ENCODE results near the gene PREX1. TPM values are rescaled to one million over a fixed set of nuclear protein-coding genes. Genes with fewer than 3 reads are reported as not detected.
"Not testable (repeated sequence)": the region's sequence is repeated elsewhere in the genome, so short reads cannot be mapped to it uniquely, and the experiment has no call there.

Gene PREX1
- total RNA-seq, 1 experiment from 2014 or later, result 0.10 TPM

GRCh38 chr20:48599748-48600469 is 227.9 kb downstream of the PREX1 start:
- no peak for DNase-seq (ENCODE audit: extremely low read depth, low read depth)

GRCh38 chr20:48599106-48599747 is 228.6 kb downstream of the PREX1 start:
- no peak for DNase-seq (ENCODE audit: extremely low read depth, low read depth)

DNA sequence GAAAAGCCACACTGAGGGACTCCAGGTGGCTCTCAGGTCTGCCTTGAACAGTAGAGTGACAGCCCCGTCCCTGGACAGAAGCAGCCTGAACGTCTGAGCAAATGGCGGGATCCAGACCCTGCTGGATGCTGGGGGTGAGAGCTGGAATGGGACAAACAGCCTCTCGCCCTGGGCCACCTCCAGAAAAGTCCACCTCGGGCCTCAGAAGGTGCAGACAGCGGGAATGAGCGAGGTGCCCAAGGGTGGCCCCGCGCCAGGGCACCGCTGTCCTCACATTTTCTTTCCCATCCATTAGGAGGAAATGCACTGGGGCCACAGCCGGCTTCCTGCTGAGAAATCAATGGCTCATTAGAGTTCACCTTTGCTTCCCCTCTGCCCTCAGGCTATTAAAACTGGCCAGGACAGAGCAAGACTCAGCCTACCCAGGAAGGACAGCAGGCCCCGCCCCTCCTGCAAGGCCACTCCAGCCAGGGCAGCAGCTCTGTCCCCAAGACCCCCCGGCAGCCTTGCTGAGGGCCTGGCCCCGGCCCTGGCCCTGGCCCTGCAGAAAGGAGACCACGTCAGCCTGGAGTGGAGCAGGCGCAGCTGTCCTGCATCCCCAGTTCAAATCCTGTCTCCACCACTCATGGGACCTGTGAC is 229.4 kb downstream of the PREX1 start:
- DNase-seq (ENCODE audit: extremely low read depth, low read depth), result not testable (repeated sequence)

DNA sequence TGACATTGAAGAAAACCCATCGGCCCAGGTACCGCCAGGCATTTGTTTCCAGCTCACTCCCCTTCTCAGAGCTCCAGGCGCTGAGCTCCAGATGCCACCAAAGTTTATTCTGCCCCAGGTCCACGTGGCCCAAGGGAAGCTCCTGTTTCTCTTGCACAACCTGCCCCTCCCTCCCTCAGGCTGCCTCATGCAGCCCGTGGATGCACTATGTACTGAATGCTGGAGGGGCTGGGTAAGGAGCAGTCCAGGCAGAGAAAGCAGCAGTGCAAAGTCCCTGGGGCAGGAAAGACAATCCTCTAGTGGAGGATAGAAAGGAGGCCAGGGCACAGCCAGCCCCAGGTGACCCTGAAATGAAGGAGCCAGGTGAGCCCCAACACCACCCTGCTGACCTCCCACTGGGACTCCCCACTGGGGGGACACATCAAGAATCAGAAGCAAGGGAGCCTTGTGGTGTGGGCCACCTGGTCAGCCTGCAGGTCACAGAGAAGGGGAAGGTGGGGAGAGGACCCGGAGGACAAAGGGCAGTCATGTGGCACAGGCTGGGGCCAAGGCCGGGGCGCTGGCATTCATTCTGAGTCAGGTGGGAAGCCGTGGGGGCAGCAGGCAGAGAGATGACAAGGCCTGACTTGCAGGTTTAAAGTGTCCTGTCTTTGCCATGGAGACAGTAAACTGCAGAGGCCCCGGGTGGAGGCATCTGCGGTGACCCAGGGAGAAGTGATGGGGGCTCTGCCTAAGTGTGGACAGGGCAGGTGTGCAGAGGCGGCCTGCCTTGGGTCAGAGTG is 230.1 kb downstream of the PREX1 start:
- no peak for DNase-seq (ENCODE audit: extremely low read depth, low read depth)

DNA sequence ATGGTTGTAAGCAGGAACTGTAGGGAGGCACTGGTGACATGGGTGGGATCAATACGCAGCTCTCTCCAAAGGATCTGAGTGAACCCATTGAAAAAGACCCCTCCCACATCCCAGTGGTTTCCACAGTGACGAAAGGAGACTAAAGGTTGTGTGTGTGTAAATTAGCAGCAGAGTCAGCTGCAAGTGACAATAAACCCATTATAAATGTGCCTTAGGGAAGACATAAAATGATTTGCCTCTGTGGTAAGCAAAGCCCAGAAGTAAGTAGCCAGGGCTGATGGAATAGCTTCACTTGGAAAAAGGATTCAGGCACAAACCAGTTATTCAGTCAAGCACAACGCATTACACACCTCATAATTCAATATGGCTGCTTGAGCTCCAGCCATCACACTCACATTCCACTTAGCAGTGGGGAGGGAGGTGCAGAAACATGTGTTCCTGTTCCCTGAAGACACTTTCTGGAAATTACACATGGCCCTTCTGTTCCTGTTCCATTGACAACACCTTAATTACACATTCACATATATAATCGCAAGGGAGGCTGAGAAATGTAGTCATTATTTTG is 231.4 kb downstream of the PREX1 start:
- DNase-seq (ENCODE audit: extremely low read depth, low read depth), result no peak

DNA sequence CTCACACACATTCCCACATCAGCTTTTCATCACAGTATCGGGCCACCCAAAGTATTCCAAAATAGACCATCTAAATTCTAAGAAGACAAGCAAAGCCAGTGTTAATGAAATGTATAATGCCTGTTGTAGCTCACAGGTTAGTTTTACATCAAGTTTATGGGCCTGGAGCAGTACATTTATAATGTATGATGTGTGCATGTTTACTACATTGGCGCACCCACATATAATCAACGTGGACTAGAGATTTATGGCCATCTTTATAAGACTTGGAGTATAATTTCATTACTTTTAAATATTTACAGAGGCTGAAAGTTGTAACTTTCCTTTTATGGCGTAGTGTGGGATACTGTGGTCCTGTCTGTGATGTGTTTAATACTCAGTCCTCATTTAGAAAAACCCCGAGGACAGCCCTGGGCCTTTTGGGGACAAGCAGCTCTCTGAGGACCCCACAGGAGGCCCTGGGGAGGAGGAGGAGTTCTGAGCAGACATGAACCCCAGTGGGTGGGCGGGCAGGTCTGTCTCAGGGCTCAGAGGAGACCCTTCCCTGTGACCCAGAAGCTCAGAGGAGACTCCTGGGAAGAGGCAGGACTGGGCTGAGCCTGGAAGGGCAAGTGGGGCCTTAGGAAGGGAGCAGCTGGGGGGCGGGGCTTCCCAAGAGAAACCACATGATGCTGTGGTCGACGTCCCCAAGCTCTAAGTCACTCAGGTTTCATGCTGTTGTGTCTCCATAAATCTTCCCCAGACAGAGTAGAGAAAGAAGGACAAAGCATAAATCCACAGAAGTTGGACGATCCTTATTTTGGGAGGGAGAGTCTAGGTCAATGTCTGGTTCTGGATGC is 232.1 kb downstream of the PREX1 start:
- DNase-seq (ENCODE audit: extremely low read depth, low read depth), result no peak

DNA sequence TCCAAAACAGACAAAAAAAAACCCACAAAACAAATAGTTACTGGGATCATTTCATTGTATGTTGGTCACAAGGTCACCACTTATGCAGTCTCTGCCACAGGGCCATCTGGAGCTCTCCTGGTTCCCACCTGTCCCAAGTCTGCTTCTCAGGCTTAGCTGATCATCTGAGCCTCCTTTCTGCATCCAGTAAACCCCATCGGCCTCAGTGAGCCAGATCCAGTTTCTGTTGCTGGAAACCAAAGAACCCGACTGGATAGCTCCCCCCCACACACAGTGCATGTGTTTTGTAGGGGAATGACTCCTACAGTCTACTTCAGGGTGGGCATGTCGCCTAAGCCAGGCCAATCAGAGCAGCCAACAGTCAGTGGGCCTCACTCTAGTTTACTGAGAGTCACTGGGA is 233.3 kb downstream of the PREX1 start:
- no peak for DNase-seq (ENCODE audit: extremely low read depth, low read depth)

GRCh38 chr20:48592107-48592940 is 235.5 kb downstream of the PREX1 start:
- no peak for DNase-seq (ENCODE audit: extremely low read depth, low read depth)

GRCh38 chr20:48586730-48587129 is 241.1 kb downstream of the PREX1 start:
- DNase-seq (ENCODE audit: extremely low read depth, low read depth), result no peak

- DNase-seq (ENCODE audit: extremely low read depth, low read depth), result no peak
Observed at GRCh38 chr20:48585061-48585870, 242.5 kb downstream of the PREX1 start.

- no peak for DNase-seq (ENCODE audit: extremely low read depth, low read depth)
Observed at GRCh38 chr20:48584391-48585060, 243.3 kb downstream of the PREX1 start.

DNA sequence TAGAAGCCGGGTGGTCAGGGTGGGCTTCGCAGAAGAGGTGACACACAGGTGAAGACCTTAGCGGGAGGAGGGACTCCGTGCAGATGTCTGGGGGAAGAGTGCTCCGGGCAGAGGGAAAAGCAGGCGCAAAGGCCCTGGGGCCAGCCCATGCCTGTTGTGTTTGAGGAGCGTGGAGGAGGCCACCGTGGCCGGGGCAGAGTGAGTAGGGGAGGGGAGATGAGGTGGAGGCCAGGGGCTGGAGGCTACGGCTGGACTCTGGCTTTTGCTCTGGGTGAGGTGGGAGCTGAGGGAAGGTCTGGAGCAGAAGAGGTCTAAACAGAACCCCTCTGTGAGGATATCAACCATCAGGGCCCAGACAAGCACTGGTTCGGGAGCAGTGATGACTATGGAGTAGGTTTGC is 244.0 kb downstream of the PREX1 start:
- no peak for DNase-seq (ENCODE audit: extremely low read depth, low read depth)

DNA sequence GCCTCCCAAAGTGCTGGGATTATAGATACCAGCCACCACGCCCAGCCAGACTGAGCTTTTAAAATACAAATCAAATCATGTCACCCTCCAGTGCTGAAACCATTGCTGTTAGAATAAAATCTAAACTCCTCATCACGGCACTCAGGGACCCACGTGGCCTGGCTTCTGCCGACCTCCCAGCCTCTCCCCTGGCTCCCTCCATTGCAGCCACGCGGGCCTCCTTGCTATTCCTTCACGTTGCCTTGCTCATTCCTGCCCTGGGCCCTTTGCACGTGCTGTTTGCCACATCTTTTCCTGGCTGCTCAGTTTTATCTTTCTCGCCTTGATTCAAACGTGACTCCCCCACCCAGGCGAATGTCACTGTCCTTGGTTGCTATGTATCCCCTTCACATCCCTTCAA is 244.6 kb downstream of the PREX1 start:
- no peak for DNase-seq (ENCODE audit: extremely low read depth, low read depth)

GRCh38 chr20:48582673-48582985 is 245.2 kb downstream of the PREX1 start:
- DNase-seq (ENCODE audit: extremely low read depth, low read depth), result no peak

DNA sequence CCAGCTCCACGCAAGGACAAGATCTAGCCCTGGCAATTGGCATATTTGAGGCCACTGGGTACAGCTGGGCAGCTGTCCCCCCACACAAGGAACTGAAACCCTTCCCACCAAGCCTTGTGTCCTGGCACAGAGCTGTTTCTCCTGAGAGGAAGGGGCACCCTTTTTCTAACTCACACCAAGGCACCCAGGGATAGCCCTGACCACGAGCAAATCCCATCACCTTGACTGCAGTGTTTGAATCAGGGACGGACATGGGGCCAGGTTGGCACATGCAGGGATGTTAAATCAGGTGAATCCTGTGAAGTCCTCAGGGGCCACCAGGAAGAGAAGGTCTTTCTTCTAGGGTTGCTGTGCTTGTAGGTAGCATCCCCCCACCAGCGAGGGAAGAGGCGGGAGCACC is 246.6 kb downstream of the PREX1 start:
- no peak for DNase-seq (ENCODE audit: extremely low read depth, low read depth)

GRCh38 chr20:48578397-48579098 is 249.3 kb downstream of the PREX1 start:
- DNase-seq (ENCODE audit: extremely low read depth, low read depth), result no peak

DNA sequence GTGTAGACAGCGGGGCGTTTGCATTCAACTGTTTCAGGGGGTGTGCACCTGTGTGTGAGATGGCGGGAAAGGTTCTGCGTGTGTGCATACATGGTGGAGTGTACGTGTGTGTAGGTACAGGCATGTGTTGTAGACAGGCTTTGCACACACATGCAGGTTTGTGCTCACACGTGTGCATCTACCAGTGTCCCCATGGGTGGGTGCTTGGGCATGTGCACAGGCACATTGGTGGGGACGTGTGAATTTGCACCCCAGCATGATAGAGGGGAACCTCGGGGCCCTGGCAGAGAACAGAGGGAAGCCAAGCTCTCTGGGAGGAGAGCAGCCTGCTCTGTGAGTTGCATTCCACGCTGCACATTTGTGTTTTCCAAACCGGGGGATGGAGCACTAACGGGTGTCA is 250.2 kb downstream of the PREX1 start:
- no peak for DNase-seq (ENCODE audit: extremely low read depth, low read depth)

Data from NCI-H460 (cell line).